NCI-H460 (cell line): ENCODE results near the gene POLE3. TPM values are rescaled to one million over a fixed set of nuclear protein-coding genes. Genes with fewer than 3 reads are reported as not detected.
"Not testable (repeated sequence)": the region's sequence is repeated elsewhere in the genome, so short reads cannot be mapped to it uniquely, and the experiment has no call there.

ENCODE experiments used
- DNase-seq: peaks from one replicate; pipeline ENCODE4 v3.0.0-alpha.2; 2016; ENCODE audit warnings: low read depth; ENCODE audit errors: extremely low read depth
- polyA plus RNA-seq: library from polyadenylated mRNA; depleted of rRNA; stranded (reverse); fragments of >200 nt; gene quantifications from 2 replicates; pipeline ENCODE4 v1.2.3, GENCODE V29; 2014; cell fraction: nucleus; rRNA removed
- total RNA-seq: library from RNA; depleted of rRNA; stranded (reverse); fragments of >200 nt; shearing (Covaris generic); gene quantifications from 2 replicates; pipeline ENCODE4 v1.2.3, GENCODE V29; 2014; rRNA removed

POLE3 gene, protein sequence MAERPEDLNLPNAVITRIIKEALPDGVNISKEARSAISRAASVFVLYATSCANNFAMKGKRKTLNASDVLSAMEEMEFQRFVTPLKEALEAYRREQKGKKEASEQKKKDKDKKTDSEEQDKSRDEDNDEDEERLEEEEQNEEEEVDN
- 109 and 127 TPM in 2 replicates for total RNA-seq
- 112 and 134 TPM in 2 replicates for polyA plus RNA-seq

DNA sequence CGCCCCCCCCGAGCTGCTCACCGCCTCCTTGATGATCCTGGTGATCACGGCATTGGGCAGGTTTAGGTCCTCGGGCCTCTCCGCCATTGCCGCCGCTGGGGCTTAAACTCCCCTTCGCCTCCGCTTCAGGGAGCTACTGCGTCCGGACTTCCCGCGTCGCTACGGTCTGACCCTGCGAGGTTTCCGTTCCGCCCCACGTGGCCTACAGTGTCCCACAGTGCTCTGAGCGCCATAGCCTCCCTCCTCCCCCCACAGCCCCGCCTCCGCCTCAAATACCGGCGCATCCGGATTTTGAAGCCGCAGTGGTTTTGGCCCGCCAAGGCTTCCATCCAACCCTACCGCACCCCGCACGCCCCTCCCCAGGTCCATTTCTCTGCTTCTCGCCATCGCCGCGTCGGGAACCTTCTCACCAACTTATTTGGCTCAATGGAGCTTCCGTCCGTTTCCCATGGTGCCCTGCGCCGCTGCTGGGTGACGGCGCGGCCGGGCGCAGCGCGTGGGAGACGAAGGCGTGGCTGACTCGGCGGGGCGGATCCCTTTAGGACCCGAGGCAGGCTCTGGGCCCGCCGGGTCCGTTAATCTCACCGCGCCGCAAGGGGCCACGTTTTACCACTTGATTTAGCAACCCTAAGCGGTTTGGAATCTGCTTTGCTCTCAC lies at the start of gene POLE3, which contains the start of gene C9orf43:
TSS of gene POLE3 (minus strand) at position 469 of the 658 bp plus-strand sequence. CDS start at position 87, 382 bp downstream.
TSS of gene C9orf43 (plus strand) at position 541 of the 658 bp plus-strand sequence. CDS start 2,747 bp downstream, outside the sequence.
- peak; percentile 94 for DNase-seq

- no peak for DNase-seq
Measured at GRCh38 chr9:113456235-113456634, 45.8 kb upstream of the POLE3 start.

DNA sequence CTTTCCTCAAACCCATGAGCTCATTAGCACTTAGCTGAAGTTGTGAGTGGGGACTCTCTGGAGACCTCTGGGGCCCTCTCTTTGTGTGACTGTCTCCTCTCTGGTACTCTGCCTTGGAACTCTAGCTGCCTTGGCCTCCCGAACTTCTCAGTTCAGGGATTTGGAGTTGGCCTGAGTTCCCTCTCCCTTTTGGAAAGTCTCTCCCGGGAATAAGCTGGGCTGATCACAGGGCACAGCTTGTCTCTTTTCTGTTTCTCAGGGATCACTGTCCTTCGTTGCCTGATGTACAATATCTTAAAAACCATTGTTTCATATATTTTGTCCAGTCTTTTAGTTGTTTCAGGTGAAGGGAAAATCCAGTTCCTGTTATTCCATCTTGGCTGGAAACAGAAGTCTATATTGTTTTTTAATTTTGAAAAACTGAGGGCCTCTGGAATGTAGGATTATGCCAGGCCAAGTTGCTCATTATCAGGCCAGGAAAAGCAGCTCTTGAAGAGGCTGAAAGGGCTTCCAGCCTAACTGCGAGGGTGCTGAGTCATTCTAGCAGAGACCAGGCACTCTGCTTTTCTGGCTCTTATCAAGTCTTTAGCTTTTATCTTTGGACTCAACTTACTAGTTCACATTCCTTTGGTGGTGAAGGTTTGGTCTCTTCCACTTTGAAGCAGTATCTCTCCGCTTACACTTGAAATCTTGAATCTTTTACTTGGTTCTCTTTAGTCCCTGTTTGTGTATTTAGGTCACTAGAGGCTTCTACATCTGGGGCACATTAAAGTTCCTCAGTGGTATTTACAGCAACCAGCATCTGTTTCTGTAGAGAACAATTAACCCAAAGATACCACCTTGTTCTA lies 44.7 kb upstream of the POLE3 start:
- peak; percentile 69 for DNase-seq

- DNase-seq: no peak
Measured at GRCh38 chr9:113452113-113452605, 41.7 kb upstream of the POLE3 start.

DNA sequence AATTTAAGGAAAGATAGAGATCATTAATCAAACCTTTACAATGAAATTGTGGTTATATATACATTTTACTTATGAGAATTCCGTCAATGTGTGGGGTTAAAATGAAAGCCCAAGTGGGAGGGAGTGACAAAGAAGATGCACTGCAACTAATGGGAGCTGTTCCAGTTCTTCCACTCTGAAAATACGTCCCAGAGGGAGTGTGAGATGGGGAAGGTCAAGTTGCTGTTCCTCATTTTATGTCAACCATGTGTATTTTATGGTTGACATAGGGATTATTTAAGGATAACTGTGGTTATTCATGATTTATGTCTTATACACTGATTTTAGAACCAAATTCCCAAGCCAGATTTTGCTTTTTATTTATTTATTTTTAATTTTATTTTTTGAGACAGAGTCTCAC lies 38.9 kb upstream of the POLE3 start:
- DNase-seq: no peak

GRCh38 chr9:113446323-113446740 lies 35.9 kb upstream of the POLE3 start:
- DNase-seq: peak; percentile 43

DNA sequence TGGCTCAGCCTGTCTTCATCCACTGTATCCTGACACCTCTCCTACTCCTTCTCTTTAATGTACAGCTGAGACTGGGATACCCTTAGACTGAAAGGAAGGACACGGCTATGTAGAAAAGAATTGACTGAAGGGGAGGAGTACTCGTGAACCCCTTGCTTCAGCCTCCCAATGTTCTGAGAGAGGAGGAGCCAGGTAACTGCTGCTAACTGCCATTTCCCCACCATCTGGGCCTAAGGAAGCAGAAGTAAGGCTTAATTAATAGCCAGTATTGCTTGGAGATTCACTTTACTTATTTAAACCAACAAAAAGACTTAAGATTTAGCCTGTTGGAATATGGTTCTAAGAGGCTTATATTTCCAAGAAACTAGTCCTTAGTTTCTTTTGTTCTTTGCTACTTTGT lies 34.3 kb upstream of the POLE3 start:
- DNase-seq: no peak

DNA sequence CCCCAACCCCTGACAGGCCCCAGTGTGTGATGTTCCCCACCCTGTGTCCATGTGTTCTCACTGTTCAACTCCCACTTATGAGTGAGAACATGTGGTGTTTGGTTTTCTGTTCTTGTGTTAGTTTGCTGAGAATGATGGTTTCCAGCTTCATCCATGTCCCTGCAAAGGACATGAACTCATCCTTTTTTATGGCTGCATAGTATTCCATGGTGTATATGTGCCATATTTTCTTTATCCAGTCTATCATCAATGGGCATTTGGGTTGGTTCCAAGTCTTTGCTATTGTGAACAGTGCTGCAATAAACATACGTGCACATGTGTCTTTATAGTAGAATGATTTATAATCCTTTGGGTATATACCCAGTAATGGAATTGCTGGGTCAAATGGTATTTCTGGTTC lies 27.2 kb upstream of the POLE3 start:
- not testable (repeated sequence) for DNase-seq

- DNase-seq: no peak
Measured at GRCh38 chr9:113436728-113437515, 26.4 kb upstream of the POLE3 start.

DNA sequence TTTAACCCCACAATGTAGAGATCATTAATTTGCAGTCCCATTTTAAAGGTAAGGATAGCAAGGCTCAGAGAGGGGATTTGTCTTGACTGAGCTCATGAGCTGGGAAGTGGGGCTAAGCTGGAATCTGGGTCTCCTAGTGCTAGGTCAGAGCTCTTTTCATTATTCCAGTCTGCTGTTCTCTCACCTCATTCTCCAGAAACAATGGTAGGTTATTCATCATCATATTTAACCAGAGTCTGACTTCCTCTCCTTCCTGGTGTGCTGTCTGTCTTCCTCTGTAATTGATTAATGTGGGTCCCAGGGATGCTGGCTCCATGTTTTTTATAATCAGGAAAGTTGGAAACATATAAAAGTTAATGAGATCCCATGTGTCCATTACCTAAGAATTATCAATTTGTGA lies 20.7 kb upstream of the POLE3 start:
- no peak for DNase-seq

DNA sequence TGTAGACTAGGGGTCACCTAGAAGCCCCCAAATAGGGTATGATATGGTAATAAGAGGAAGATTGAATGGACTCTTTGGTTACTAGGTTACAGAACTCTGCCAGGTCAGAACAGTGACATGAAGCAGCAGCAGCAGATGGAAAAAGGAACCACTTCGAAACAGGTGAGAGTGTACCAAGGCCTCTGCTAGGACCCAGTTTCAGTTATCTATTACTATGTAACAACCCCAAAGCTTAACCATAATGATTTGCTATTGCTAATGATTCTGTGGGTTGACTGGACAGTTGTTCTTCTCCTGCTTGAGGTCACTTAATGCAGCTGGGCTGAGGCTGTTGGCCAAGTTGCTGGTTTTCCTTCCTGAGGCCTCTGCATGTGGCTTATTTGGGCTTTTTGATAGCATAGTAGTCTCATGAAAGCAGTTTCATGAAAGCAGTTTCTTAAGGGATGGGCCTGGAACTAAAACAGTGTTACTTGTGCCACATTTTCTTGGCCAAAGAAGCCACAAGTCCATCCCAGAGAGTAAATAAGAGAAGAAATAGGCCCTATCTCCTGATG lies 17.7 kb upstream of the POLE3 start:
- DNase-seq: no peak

DNA sequence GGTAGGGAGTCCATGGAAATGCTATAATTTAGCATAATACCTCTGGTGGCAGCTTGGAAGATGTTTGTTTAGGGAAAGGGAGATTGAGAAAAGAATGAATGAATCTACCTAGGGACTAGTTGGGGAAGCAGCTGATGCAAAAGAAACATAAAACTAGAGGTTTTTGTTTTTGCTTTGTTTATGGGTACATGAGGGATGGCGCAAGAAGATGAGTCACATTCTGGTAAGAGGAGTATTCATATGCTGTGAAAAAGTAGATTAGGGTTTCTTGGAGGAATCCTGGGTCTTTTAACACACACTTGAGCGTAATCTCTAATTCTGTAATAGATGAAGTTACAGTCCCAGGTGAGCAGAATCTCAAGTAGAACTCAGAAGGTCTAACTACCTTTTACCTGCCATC lies 17.2 kb upstream of the POLE3 start:
- no peak for DNase-seq

DNA sequence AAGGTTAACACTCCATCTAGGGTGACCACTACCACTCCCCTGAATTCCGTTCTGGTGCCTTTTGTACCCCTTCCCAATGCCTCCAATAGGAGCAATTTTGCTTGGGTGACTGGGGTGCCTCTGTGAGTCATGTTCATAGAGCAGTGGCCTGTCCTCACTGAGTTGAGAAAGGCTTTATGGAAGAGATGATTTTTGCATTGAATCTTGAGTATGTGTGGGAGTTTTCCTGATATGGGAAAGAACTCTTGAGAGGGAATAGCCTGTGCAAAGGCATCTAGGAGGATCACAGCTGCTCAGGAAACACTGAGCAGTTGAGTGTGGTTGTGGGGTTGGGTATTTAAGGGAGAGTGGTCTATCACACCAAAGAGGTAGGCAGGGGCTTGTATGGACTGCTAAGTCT lies 16.2 kb upstream of the POLE3 start:
- no peak for DNase-seq

DNA sequence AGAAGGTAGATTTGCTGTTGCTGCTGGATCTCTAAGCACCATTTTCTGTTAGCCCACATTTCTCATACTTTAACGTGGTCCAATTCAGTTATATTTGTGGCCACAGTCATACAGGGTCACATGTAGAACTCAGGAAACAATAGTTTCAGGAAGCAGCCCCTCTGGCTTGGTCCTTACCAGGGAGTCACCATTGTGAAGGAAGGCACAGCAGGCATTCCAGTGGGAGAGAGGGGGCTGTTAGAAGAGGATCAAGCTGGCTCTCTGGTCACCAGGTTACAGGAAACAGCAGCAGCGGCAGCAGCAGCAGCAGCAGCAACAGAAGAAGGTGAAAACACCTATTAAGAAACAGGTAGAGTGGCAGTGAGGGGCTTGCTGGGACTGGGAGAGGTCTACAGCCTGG lies 14.6 kb upstream of the POLE3 start:
- DNase-seq: no peak

DNA sequence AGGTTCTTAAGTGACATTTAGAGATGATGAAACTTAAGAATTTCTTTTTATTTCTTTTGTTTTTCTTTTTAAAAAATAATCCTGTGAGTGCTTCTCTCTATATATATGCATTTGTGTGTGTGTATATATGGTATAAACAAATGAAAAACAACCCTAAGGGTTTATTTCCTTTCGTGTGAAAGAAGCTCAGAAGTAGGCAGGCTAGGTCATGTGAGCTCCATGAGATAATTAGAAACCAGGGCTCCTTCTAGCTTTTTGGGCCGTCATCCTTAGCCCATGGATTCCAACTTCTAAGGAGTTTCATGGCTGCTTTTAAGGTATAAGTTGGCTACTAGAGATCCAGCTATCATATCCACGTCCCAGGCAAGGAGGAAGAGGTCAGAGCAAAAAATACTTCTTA lies 11.3 kb upstream of the POLE3 start:
- DNase-seq: no peak

DNA sequence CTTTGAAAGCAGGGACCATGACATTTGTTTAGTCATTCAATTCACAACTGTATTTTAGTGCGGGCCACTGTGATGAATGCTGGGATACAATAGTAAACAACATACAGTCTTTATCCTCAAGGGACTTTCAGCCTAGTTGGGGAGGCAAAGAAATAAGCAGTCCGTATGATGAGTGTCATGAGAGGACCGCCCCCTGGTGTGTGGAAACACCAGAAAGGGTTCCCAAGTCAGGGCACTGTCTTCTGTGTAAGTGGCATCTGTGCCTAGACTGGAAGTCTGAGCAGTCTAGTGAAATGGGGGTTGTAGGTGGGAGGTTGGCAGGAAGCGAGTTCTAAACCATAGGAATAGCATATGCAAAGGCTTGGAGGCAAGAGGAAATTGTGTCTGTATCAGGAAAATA lies 6.9 kb upstream of the POLE3 start:
- no peak for DNase-seq

- no peak for DNase-seq
Measured at GRCh38 chr9:113416149-113416721, 5.8 kb upstream of the POLE3 start.

- no peak for DNase-seq
Measured at GRCh38 chr9:113409883-113410206, 630 bp downstream of the POLE3 start.

DNA sequence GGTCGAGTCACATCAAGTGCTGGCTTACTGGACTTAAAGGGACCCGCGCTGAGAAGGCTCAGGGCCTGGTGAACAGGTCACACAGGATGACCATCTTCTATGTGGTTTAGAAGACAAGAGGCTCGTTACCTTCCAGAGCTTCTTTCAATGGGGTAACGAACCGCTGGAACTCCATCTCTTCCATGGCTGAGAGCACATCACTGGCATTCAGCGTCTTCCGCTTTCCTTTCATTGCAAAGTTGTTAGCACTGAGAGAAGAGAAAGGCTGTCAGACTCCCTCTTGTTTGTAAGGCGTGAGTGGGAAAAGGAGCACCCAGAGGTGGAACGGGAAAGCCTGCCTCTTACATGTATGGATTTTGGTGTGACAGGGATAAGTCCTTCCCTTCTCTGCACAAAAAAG lies 994 bp downstream of the POLE3 start:
- no peak for DNase-seq
